Measurements from ENCODE around the gene PURA.

- TF ChIP-seq EP300 (IDR thresholded peaks at IDR 0.05): no peak
- TF ChIP-seq, protein P1, sequence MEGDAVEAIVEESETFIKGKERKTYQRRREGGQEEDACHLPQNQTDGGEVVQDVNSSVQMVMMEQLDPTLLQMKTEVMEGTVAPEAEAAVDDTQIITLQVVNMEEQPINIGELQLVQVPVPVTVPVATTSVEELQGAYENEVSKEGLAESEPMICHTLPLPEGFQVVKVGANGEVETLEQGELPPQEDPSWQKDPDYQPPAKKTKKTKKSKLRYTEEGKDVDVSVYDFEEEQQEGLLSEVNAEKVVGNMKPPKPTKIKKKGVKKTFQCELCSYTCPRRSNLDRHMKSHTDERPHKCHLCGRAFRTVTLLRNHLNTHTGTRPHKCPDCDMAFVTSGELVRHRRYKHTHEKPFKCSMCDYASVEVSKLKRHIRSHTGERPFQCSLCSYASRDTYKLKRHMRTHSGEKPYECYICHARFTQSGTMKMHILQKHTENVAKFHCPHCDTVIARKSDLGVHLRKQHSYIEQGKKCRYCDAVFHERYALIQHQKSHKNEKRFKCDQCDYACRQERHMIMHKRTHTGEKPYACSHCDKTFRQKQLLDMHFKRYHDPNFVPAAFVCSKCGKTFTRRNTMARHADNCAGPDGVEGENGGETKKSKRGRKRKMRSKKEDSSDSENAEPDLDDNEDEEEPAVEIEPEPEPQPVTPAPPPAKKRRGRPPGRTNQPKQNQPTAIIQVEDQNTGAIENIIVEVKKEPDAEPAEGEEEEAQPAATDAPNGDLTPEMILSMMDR (IDR thresholded peaks at IDR 0.05): no peak
Observed at GRCh38 chr5:140141241-140141640, 27.3 kb downstream of the PURA start.

Measured in suprapubic skin (tissue), 3 donors.